SU-DHL-6 (cell line): ENCODE results near the gene EZH2.

Source experiments
- H2AFZ ChIP-seq: fragments of 200-600 bp; sonication (generic); 2 replicates; pipeline ENCODE4 v1.6.1; 2014; ENCODE audit warnings: low read depth, mild to moderate bottlenecking, moderate library complexity, mixed read lengths, antibody characterized with exemption, low read length; ENCODE audit not compliant: severe bottlenecking
- H3F3A ChIP-seq: fragments of 200-600 bp; shearing (Covaris generic); 2 replicates; pipeline ENCODE4 v1.6.0; 2016; ENCODE audit warnings: antibody characterized with exemption, mild to moderate bottlenecking; ENCODE audit not compliant: insufficient read depth
- H3K27ac ChIP-seq: fragments of 200-600 bp; sonication (generic); 2 replicates; pipeline ENCODE4 v1.5.1; 2016; ENCODE audit warnings: low read depth, mild to moderate bottlenecking, low read length, moderate library complexity, mixed read lengths
- H3K27me3 ChIP-seq: fragments of 200-600 bp; sonication (generic), shearing (Covaris generic); 2 replicates; pipeline ENCODE4 v1.6.0; 2014; ENCODE audit warnings: mild to moderate bottlenecking, low read length
- H3K36me3 ChIP-seq: fragments of 200-600 bp; sonication (generic); 2 replicates; pipeline ENCODE4 v1.6.1; 2014; ENCODE audit warnings: mild to moderate bottlenecking, low read length, mixed read lengths
- H3K4me2 ChIP-seq: fragments of 300-600, 200-600 bp; shearing (Covaris generic), sonication (generic); 2 replicates; pipeline ENCODE4 v1.6.0; 2014; ENCODE audit warnings: low read length, low read depth, mild to moderate bottlenecking; ENCODE audit not compliant: poor library complexity, severe bottlenecking
- H3K4me3 ChIP-seq: fragments of 200-600 bp; sonication (generic); 2 replicates; pipeline ENCODE4 v1.5.1; 2014; ENCODE audit warnings: antibody characterized with exemption, low read length, mild to moderate bottlenecking, mixed read lengths; ENCODE audit not compliant: insufficient read depth, poor library complexity, severe bottlenecking
- H3K79me2 ChIP-seq: fragments of 200-600 bp; sonication (generic); 2 replicates; pipeline ENCODE4 v1.6.1; 2014; ENCODE audit warnings: mild to moderate bottlenecking, low read length, moderate library complexity; ENCODE audit not compliant: insufficient read depth
- H3K9ac ChIP-seq: fragments of 200-600 bp; sonication (generic); 2 replicates; pipeline ENCODE4 v1.7.0; 2014; ENCODE audit warnings: mild to moderate bottlenecking, low read length
- H3K9me2 ChIP-seq: fragments of 200-600 bp; sonication (generic); replicated peaks from 2 replicates; pipeline ENCODE4 v1.6.1; 2014; ENCODE audit warnings: low read length; ENCODE audit not compliant: insufficient read depth
- H3K9me3 ChIP-seq: fragments of 200-600 bp; sonication (generic); 2 replicates; pipeline ENCODE4 v1.6.1; 2014; ENCODE audit warnings: low read length, mixed read lengths; ENCODE audit not compliant: insufficient read depth
- H4K20me1 ChIP-seq: fragments of 200-600 bp; sonication (generic); 2 replicates; pipeline ENCODE4 v1.6.1; 2014; ENCODE audit warnings: low read depth, mild to moderate bottlenecking, antibody characterized with exemption, low read length, moderate library complexity, mixed read lengths
- EZH2phosphoT487 ChIP-seq: fragments of 200-600 bp; sonication (generic), shearing (Covaris generic); conservative IDR thresholded peaks from 2 replicates; pipeline ENCODE4 v1.6.1; 2018; ENCODE audit warnings: mild to moderate bottlenecking, antibody characterized with exemption, low read length, moderate library complexity, mixed read lengths
- TF ChIP-seq, protein P1 (sequence below): fragments of 200-600 bp; sonication (generic); IDR thresholded peaks from one replicate; pipeline ENCODE4 v1.5.1; 2017; ENCODE audit warnings: antibody characterized with exemption, mild to moderate bottlenecking, low read length, moderate library complexity; ENCODE audit not compliant: insufficient read depth, poor library complexity, severe bottlenecking

EZH2 gene

DNA sequence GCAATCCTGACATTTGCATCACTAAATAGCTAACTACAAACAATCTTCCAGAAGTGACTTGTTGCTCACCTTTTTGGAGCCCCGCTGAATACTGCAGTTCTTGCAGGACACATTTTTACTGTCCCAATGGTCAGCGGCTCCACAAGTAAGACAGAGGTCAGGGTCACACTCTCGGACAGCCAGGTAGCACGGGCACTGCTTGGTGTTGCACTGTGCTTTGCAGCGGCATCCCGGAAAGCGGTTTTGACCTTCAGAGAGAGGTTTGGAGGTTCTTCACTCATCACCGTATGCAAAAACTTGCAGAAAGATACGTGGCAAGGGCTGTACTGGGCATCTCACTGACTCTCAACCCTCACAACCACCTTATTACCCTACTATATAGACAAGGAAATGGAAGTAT lies 70.2 kb downstream of the EZH2 start:
- Histone ChIP-seq H3K4me2 (no peak overlapping the region), H2AFZ (no peak overlapping the region), H3K9me2 (no peaks in the 10 kb centered on the region), H4K20me1 (no peaks in the 10 kb centered on the region; the same call in 1 of the 2 replicates), H3K36me3 (peaks cover 79% of the 10 kb centered on the region), H3K27me3 (no peaks in the 10 kb centered on the region), H3K27ac (no peak overlapping the region), H3K4me3 (no peak overlapping the region), H3K9ac (no peak overlapping the region), H3K79me2 (no peaks in the 10 kb centered on the region), H3K9me3 (no peaks in the 10 kb centered on the region), H3F3A (peaks cover 26% of the 10 kb centered on the region; the same call in 1 of the 2 replicates)
- TF ChIP-seq, protein P1, sequence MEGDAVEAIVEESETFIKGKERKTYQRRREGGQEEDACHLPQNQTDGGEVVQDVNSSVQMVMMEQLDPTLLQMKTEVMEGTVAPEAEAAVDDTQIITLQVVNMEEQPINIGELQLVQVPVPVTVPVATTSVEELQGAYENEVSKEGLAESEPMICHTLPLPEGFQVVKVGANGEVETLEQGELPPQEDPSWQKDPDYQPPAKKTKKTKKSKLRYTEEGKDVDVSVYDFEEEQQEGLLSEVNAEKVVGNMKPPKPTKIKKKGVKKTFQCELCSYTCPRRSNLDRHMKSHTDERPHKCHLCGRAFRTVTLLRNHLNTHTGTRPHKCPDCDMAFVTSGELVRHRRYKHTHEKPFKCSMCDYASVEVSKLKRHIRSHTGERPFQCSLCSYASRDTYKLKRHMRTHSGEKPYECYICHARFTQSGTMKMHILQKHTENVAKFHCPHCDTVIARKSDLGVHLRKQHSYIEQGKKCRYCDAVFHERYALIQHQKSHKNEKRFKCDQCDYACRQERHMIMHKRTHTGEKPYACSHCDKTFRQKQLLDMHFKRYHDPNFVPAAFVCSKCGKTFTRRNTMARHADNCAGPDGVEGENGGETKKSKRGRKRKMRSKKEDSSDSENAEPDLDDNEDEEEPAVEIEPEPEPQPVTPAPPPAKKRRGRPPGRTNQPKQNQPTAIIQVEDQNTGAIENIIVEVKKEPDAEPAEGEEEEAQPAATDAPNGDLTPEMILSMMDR: no peak

DNA sequence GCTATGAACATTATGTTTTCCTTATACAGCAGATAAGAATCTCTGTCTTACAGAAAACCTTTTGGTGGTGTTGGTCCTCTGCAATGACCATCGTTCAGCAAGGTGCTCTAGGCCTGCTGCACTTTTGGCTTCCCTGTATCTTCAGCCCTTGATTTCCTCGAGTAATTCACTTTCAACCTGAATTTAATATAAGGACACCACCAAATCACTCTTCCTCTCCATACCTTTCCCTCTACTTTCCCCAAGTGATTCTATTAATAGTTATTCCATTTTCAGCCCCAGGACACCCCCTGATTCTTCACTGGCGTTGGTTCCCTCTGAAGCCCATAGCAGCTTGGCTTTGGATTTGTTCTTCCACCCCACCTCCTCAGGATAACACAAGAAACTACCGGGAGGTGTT lies 72.2 kb downstream of the EZH2 start:
- Histone ChIP-seq H3K4me2 (no peak overlapping the region), H3K27me3 (no peaks in the 10 kb centered on the region), H3K36me3 (peaks cover 72% of the 10 kb centered on the region), H2AFZ (no peak overlapping the region), H3K27ac (no peak overlapping the region), H3K9ac (no peak overlapping the region), H3K4me3 (no peak overlapping the region), H3K9me2 (no peaks in the 10 kb centered on the region), H4K20me1 (no peaks in the 10 kb centered on the region; the same call in 1 of the 2 replicates), H3F3A (peaks cover 41% of the 10 kb centered on the region), H3K9me3 (no peaks in the 10 kb centered on the region), H3K79me2 (no peaks in the 10 kb centered on the region)
- TF ChIP-seq EZH2phosphoT487: no peak

DNA sequence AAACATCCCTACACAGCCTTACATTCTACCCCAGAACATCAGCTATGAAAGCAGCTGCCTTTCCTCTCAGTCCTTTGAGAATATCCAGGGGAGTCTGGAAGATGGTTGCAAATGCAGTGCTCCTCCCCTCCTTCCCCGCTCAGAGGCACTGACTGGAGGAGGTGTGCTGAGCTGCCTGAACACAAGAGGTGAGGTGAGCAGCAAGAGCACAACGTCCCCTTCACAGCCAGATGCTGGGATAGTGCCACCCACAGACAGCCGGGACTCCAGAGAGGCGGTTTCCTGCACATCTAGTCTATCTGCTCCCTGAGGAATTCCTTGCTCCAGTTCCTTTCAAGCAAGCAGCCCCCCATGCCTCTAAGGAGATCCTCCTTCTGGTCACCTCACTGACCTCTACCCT lies 74.2 kb downstream of the EZH2 start:
- Histone ChIP-seq H3K4me3 (no peak overlapping the region), H3K79me2 (no peaks in the 10 kb centered on the region), H3F3A (peaks cover 48% of the 10 kb centered on the region), H3K4me2 (no peak overlapping the region), H3K36me3 (peaks cover 61% of the 10 kb centered on the region), H3K27ac (no peak overlapping the region), H4K20me1 (no peaks in the 10 kb centered on the region; the same call in 1 of the 2 replicates), H3K27me3 (no peaks in the 10 kb centered on the region), H3K9me2 (no peaks in the 10 kb centered on the region), H3K9me3 (no peaks in the 10 kb centered on the region), H2AFZ (no peak overlapping the region), H3K9ac (no peak overlapping the region)
- TF ChIP-seq, protein P1: no peak
- no peak for TF ChIP-seq EZH2phosphoT487

DNA sequence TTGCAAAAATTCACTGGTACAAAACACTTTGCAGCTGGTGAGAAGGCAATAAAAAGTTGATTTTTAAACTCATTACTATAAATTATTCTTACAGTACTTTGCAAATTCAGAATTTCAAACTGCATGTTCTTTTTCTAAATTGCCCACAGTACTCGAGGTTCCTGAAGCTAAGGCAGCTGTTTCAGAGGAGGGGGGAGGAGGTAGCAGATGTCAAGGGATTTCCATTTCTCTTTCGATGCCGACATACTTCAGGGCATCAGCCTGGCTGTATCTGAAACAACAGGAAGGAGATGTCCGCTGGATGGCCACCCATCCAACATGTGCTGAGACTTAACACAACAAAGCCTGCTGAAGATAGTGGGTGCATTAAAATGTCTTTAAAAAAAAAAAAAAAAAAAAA lies 76.7 kb downstream of the EZH2 start:
- Histone ChIP-seq H2AFZ (no peak overlapping the region), H3K9me3 (no peaks in the 10 kb centered on the region), H3F3A (peaks cover 52% of the 10 kb centered on the region), H4K20me1 (no peaks in the 10 kb centered on the region; the same call in 1 of the 2 replicates), H3K9ac (no peak overlapping the region), H3K27me3 (no peaks in the 10 kb centered on the region), H3K4me2 (no peak overlapping the region), H3K4me3 (no peak overlapping the region), H3K27ac (no peak overlapping the region), H3K9me2 (no peaks in the 10 kb centered on the region), H3K79me2 (no peaks in the 10 kb centered on the region), H3K36me3 (peaks cover 40% of the 10 kb centered on the region)
- TF ChIP-seq EZH2phosphoT487: no peak
- TF ChIP-seq, protein P1: no peak
